Esophagus muscularis mucosa (tissue), 4 donors: ENCODE measurements around the gene PRKCE. TPM values are rescaled to one million over a fixed set of nuclear protein-coding genes. Genes with fewer than 3 reads are reported as not detected.

Experiments
- DNase-seq: peaks from one replicate; pipeline ENCODE4 v3.0.0-alpha.2; 2017; ENCODE audit errors: extremely low spot score
- H3K27ac ChIP-seq, 4 donors: fragments of 200-600 bp; sonication (generic); replicated peaks in 1 of 4; 1 replicate in 3 of 4; 2 replicates in 1 of 4; pipeline ENCODE4 v1.5.1; 2016 to 2019; ENCODE audit warnings: mild to moderate bottlenecking in 1 of 4
- H3K27me3 ChIP-seq, 4 donors: fragments of 200-600 bp; sonication (generic); one replicate each; pipeline versions ENCODE4 v1.5.1 to v1.6.0; 2016 to 2019
- H3K36me3 ChIP-seq, 4 donors: fragments of 200-600 bp; sonication (generic); one replicate each; pipeline ENCODE4 v1.5.1; 2016 to 2019
- H3K4me1 ChIP-seq, 4 donors: fragments of 200-600 bp; sonication (generic); one replicate each; pipeline ENCODE4 v1.5.1; 2016 to 2019
- H3K4me3 ChIP-seq, 4 donors: fragments of 200-600 bp; sonication (generic); 1 replicate in 2 of 4; 2 replicates in 2 of 4; pipeline ENCODE4 v1.5.1; 2016 to 2019; ENCODE audit warnings: mild to moderate bottlenecking in 4 of 4, moderate library complexity in 1 of 4
- H3K9me3 ChIP-seq, 4 donors: fragments of 200-600 bp; sonication (generic); 1 replicate in 3 of 4; 2 replicates in 1 of 4; pipeline ENCODE4 v1.5.1; 2016 to 2019
- CTCF ChIP-seq, 3 experiments: fragments of 200-600 bp in 2 of 3; fragments of 450-650 bp in 1 of 3; sonication (generic) in 2 of 3; IDR thresholded peaks; one replicate each; pipeline ENCODE4 v1.5.1; 2017 to 2019; ENCODE audit warnings: antibody characterized with exemption in 3 of 3, mild to moderate bottlenecking in 2 of 3, moderate library complexity in 1 of 3
- EP300 ChIP-seq: sonication (generic); formaldehyde crosslinking; IDR thresholded peaks from one replicate; pipeline ENCODE4 v1.6.1; 2017; ENCODE audit warnings: antibody characterized with exemption
- POLR2A ChIP-seq: fragments of 450-650 bp; IDR thresholded peaks from one replicate; pipeline ENCODE4 v1.6.1; 2017; ENCODE audit warnings: antibody characterized with exemption, moderate library complexity, mild to moderate bottlenecking, low read depth
- POLR2AphosphoS5 ChIP-seq, 2 donors: sonication (generic); formaldehyde crosslinking; IDR thresholded peaks; one replicate each; pipeline ENCODE4 v1.6.1; 2017; ENCODE audit warnings: antibody characterized with exemption in 2 of 2
- WGBS: methylation state at CpG from one replicate; pipeline ENCODE4 v1.1.5; 2018; 5-methylcytosine and 5-hydroxymethylcytosine counted together
- intact Hi-C: fragments of 100-400 bp; cut with DNase I; formaldehyde crosslinking; loops from one replicate; pipeline ENCODE4 v1.15.1; 2023
- total RNA-seq, 4 donors: library from RNA; depleted of rRNA; stranded (reverse); fragments of >200 nt; gene quantifications; one replicate each; pipeline versions ENCODE4 v1.1.0 to v1.2.1, GENCODE V29; 2016

PRKCE gene
- total RNA-seq, 4 donors from 2014 or later, result 11.6 to 21.1 (median 13.0) TPM

GRCh38 chr2:45765728-45766254, 114.3 kb downstream of the PRKCE start:
- DNase-seq, result no peak
- Histone ChIP-seq H3K4me3 (no peak overlapping the region), H3K9me3 (no peaks in the 10 kb centered on the region), H3K27ac (peak overlapping the region in 1 of 4 donors; percentile 7), H3K4me1 (peaks cover 27 to 36% (median 31%) of the 10 kb centered on the region in 4 donors), H3K27me3 (no peaks in the 10 kb centered on the region), H3K36me3 (no peaks in the 10 kb centered on the region)
- intact Hi-C loops, result loop anchor here (5.0 kb wide), 1 partner anchor 58 kb away; no protein-coding TSS in a partner anchor
- TF ChIP-seq EP300 (no peak), POLR2AphosphoS5 (IDR thresholded peaks at IDR 0.05) (no peak)
- 52% methylated on average over 5 of the region's 5 CpGs for WGBS

GRCh38 chr2:45768208-45768607, 116.7 kb downstream of the PRKCE start:
- DNase-seq, result no peak
- no peak overlapping the region for H3K27ac ChIP-seq
- H3K4me1 ChIP-seq, result peaks cover 39 to 57% (median 45%) of the 10 kb centered on the region in 4 donors
- no peak overlapping the region for H3K4me3 ChIP-seq
- intact Hi-C loops, result loop anchor here (5.0 kb wide), 1 partner anchor 61 kb away; no protein-coding TSS in a partner anchor
- H3K27me3 ChIP-seq, result no peaks in the 10 kb centered on the region
- no peaks in the 10 kb centered on the region for H3K36me3 ChIP-seq
- no peak for TF ChIP-seq POLR2AphosphoS5 (IDR thresholded peaks at IDR 0.05)
- no peak for TF ChIP-seq POLR2A
- no peak for TF ChIP-seq EP300
- TF ChIP-seq CTCF (IDR thresholded peaks at IDR 0.05), result no peak
- WGBS, result 87% methylated on average over 3 of the region's 3 CpGs
- no peaks in the 10 kb centered on the region for H3K9me3 ChIP-seq

- Histone ChIP-seq H3K27me3 (no peaks in the 10 kb centered on the region), H3K36me3 (no peaks in the 10 kb centered on the region), H3K9me3 (no peaks in the 10 kb centered on the region), H3K4me1 (peaks cover 39 to 56% (median 46%) of the 10 kb centered on the region in 4 donors), H3K27ac (no peak overlapping the region), H3K4me3 (no peak overlapping the region)
- intact Hi-C loops, result loop anchor here (5.0 kb wide), 1 partner anchor 62 kb away; no protein-coding TSS in a partner anchor
- no peak for DNase-seq
- TF ChIP-seq POLR2A, result no peak
- TF ChIP-seq EP300, result no peak
- no peak for TF ChIP-seq POLR2AphosphoS5 (IDR thresholded peaks at IDR 0.05)
- WGBS, result 96% methylated on average over 2 of the region's 2 CpGs
Observed at GRCh38 chr2:45769056-45769455, 117.6 kb downstream of the PRKCE start.

GRCh38 chr2:45769854-45770576, 118.5 kb downstream of the PRKCE start:
- no peaks in the 10 kb centered on the region for H3K9me3 ChIP-seq
- no peaks in the 10 kb centered on the region for H3K36me3 ChIP-seq
- intact Hi-C loops, result loop anchor here (5.0 kb wide), 1 partner anchor 63 kb away; no protein-coding TSS in a partner anchor
- TF ChIP-seq POLR2A, result no peak
- no peaks in the 10 kb centered on the region for H3K27me3 ChIP-seq
- DNase-seq, result no peak
- H3K27ac ChIP-seq, result peak overlapping the region; percentile 36 to 87 (median 78)
- peaks cover 36 to 63% (median 49%) of the 10 kb centered on the region in 4 donors for H3K4me1 ChIP-seq
- WGBS, result 94% methylated on average over 8 of the region's 15 CpGs
- H3K4me3 ChIP-seq, result no peak overlapping the region

GRCh38 chr2:45770811-45771210, 119.3 kb downstream of the PRKCE start:
- DNase-seq, result no peak
- no peaks in the 10 kb centered on the region for H3K36me3 ChIP-seq
- 44% methylated on average over 1 of the region's 1 CpG for WGBS
- peak overlapping the region; percentile 77 to 87 (median 81) for H3K27ac ChIP-seq
- no peaks in the 10 kb centered on the region for H3K27me3 ChIP-seq
- peak overlapping the region; percentile 38 to 50 (median 40) for H3K4me3 ChIP-seq
- H3K9me3 ChIP-seq, result no peaks in the 10 kb centered on the region
- peaks cover 28 to 63% (median 44%) of the 10 kb centered on the region in 4 donors for H3K4me1 ChIP-seq
- TF ChIP-seq EP300 (no peak), POLR2AphosphoS5 (IDR thresholded peaks at IDR 0.05) (no peak), CTCF (IDR thresholded peaks at IDR 0.05) (no peak), POLR2A (no peak)
- intact Hi-C loops, result no loop called here

- DNase-seq, result no peak
- Histone ChIP-seq H3K36me3 (no peaks in the 10 kb centered on the region), H3K27ac (peak overlapping the region; percentile 77 to 87 (median 81)), H3K9me3 (no peaks in the 10 kb centered on the region), H3K4me3 (peak overlapping the region; percentile 38 to 50 (median 40)), H3K4me1 (peaks cover 27 to 63% (median 40%) of the 10 kb centered on the region in 4 donors), H3K27me3 (no peaks in the 10 kb centered on the region)
- no peak for TF ChIP-seq POLR2A
- TF ChIP-seq POLR2AphosphoS5 (IDR thresholded peaks at IDR 0.05), result peak; percentile 40 to 82
- no peak for TF ChIP-seq EP300
- 13% methylated on average over 10 of the region's 10 CpGs for WGBS
- intact Hi-C loops, result no loop called here
Observed at GRCh38 chr2:45771261-45771660, 119.8 kb downstream of the PRKCE start.
